Stomach (tissue), 4 donors: ENCODE results near the gene IBTK.

ENCODE experiments used
- POLR2A ChIP-seq, 4 donors: fragments of 450-650 bp; IDR thresholded peaks; one replicate each; pipeline ENCODE4 v1.6.1; 2016; ENCODE audit warnings: antibody characterized with exemption in 4 of 4, control low read depth in 2 of 4, mild to moderate bottlenecking in 1 of 4, moderate library complexity in 1 of 4
- POLR2AphosphoS5 ChIP-seq, 3 donors: sonication (generic); formaldehyde crosslinking; IDR thresholded peaks; one replicate each; pipeline ENCODE4 v1.6.1; 2016; ENCODE audit warnings: antibody characterized with exemption in 3 of 3
- TF ChIP-seq, protein P1 (sequence below), 7 experiments: fragments of 450-650 bp in 4 of 7; fragments of 200-600 bp in 3 of 7; sonication (generic) in 3 of 7; IDR thresholded peaks; one replicate each; pipeline ENCODE4 v1.5.1; 2016 to 2019; ENCODE audit warnings: antibody characterized with exemption in 7 of 7, control low read depth in 2 of 7, mild to moderate bottlenecking in 1 of 7

DNA sequence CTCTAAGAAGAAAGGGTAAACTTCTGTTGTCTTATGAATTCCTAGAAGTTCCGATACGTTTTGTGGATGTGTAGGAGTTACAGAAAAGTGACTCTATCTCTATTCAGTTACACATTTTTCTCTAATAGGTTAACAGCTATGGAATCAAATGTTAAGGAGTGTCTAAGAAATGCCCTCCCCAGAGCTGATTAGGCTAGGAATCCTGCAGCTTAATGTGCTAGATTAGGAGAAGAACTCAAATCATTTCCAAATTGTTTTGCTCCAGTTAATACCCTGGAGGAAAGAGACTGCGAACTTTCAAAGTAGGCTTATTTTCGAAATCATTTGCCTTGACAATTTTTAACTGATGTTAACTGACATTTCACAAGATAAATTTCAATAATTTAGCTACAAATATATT is 51.9 kb downstream of the IBTK start:
- no peak for TF ChIP-seq POLR2AphosphoS5 (IDR thresholded peaks at IDR 0.05)
- TF ChIP-seq POLR2A (IDR thresholded peaks at IDR 0.05) = no peak
- TF ChIP-seq, protein P1, sequence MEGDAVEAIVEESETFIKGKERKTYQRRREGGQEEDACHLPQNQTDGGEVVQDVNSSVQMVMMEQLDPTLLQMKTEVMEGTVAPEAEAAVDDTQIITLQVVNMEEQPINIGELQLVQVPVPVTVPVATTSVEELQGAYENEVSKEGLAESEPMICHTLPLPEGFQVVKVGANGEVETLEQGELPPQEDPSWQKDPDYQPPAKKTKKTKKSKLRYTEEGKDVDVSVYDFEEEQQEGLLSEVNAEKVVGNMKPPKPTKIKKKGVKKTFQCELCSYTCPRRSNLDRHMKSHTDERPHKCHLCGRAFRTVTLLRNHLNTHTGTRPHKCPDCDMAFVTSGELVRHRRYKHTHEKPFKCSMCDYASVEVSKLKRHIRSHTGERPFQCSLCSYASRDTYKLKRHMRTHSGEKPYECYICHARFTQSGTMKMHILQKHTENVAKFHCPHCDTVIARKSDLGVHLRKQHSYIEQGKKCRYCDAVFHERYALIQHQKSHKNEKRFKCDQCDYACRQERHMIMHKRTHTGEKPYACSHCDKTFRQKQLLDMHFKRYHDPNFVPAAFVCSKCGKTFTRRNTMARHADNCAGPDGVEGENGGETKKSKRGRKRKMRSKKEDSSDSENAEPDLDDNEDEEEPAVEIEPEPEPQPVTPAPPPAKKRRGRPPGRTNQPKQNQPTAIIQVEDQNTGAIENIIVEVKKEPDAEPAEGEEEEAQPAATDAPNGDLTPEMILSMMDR (IDR thresholded peaks at IDR 0.05) = no peak
